NCI-H526 (cell line): ENCODE results near the gene CDK6.
A peak's percentile ranks its signal among the peaks of the same experiment; 100 is the strongest.

ENCODE experiments used
- DNase-seq, 2 experiments: peaks; one replicate each; lab custom pipeline; 2025; lab: John Stamatoyannopoulos, UW

Gene CDK6

GRCh38 chr7:92826258-92826938 lies 10.0 kb downstream of the CDK6 start:
- no peak for DNase-seq

- no peak for DNase-seq
These were observed 11.4 kb downstream of the CDK6 start for GRCh38 chr7:92824901-92825480.

GRCh38 chr7:92824450-92824849 lies 11.9 kb downstream of the CDK6 start:
- peak; percentile 24 to 47 for DNase-seq

GRCh38 chr7:92823042-92823441 lies 13.3 kb downstream of the CDK6 start:
- no peak for DNase-seq

- DNase-seq: no peak
These were observed 16.2 kb downstream of the CDK6 start for GRCh38 chr7:92820191-92820590.

- no peak for DNase-seq
These were observed 19.0 kb downstream of the CDK6 start for GRCh38 chr7:92817398-92817797.

- DNase-seq: no peak
These were observed 21.0 kb downstream of the CDK6 start for GRCh38 chr7:92815412-92815811.

- peak; percentile 97 to 98 for DNase-seq
These were observed 22.9 kb downstream of the CDK6 start for GRCh38 chr7:92813390-92814024.

GRCh38 chr7:92811158-92811557 lies 25.2 kb downstream of the CDK6 start:
- no peak for DNase-seq

GRCh38 chr7:92809760-92810573 lies 26.4 kb downstream of the CDK6 start:
- peak; percentile 43 to 73 for DNase-seq

GRCh38 chr7:92809397-92809759 lies 27.0 kb downstream of the CDK6 start:
- DNase-seq: peak in 1 of 2 experiments; percentile 32

- no peak for DNase-seq
These were observed 27.7 kb downstream of the CDK6 start for GRCh38 chr7:92808635-92809034.

- DNase-seq: peak; percentile 21 to 56
These were observed 28.4 kb downstream of the CDK6 start for GRCh38 chr7:92808006-92808405.

- no peak for DNase-seq
These were observed 29.9 kb downstream of the CDK6 start for GRCh38 chr7:92806496-92806895.

- no peak for DNase-seq
These were observed 34.0 kb downstream of the CDK6 start for GRCh38 chr7:92802406-92802805.

GRCh38 chr7:92799446-92800211 lies 36.7 kb downstream of the CDK6 start:
- no peak for DNase-seq

GRCh38 chr7:92798517-92799249 lies 37.7 kb downstream of the CDK6 start:
- no peak for DNase-seq

- DNase-seq: no peak
These were observed 38.7 kb downstream of the CDK6 start for GRCh38 chr7:92797693-92798092.

- DNase-seq: no peak
These were observed 39.1 kb downstream of the CDK6 start for GRCh38 chr7:92797284-92797683.

- DNase-seq: no peak
These were observed 41.5 kb downstream of the CDK6 start for GRCh38 chr7:92794831-92795230.

GRCh38 chr7:92794391-92794790 lies 42.0 kb downstream of the CDK6 start:
- DNase-seq: no peak
